ENCODE data around the gene GRID1.

DNA sequence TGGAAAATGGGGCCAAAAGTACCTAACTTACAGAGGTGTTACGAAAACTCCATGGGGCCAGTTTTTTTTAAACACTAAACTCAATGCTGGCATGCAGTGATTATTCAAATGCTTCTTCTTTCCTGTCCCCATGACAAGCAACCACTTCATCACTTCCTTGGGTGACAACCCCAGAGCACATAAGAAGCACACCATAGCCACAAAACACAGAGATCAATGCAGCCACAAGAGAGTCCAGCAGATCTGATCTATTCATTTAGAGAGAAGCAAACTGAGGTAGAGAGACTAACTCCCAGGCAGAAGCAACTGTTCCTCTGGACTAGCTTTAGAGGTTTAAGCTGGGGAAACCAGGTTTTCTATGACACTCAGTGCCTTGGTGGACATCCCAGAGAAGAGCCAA lies 180.0 kb downstream of the GRID1 start:
- TF ChIP-seq, protein P1, sequence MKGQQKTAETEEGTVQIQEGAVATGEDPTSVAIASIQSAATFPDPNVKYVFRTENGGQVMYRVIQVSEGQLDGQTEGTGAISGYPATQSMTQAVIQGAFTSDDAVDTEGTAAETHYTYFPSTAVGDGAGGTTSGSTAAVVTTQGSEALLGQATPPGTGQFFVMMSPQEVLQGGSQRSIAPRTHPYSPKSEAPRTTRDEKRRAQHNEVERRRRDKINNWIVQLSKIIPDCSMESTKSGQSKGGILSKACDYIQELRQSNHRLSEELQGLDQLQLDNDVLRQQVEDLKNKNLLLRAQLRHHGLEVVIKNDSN (CRISPR knock-in tag; IDR thresholded peaks at IDR 0.05), result no peak
- no peak for TF ChIP-seq PRRX2 (CRISPR knock-in tag; IDR thresholded peaks at IDR 0.05)
- TF ChIP-seq, protein P2, sequence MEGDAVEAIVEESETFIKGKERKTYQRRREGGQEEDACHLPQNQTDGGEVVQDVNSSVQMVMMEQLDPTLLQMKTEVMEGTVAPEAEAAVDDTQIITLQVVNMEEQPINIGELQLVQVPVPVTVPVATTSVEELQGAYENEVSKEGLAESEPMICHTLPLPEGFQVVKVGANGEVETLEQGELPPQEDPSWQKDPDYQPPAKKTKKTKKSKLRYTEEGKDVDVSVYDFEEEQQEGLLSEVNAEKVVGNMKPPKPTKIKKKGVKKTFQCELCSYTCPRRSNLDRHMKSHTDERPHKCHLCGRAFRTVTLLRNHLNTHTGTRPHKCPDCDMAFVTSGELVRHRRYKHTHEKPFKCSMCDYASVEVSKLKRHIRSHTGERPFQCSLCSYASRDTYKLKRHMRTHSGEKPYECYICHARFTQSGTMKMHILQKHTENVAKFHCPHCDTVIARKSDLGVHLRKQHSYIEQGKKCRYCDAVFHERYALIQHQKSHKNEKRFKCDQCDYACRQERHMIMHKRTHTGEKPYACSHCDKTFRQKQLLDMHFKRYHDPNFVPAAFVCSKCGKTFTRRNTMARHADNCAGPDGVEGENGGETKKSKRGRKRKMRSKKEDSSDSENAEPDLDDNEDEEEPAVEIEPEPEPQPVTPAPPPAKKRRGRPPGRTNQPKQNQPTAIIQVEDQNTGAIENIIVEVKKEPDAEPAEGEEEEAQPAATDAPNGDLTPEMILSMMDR (IDR thresholded peaks at IDR 0.05), result no peak
- TF ChIP-seq FOXP1 (CRISPR knock-in tag; IDR thresholded peaks at IDR 0.05; ENCODE audit: borderline replicate concordance), result no peak
- TF ChIP-seq SMAD4 (CRISPR knock-in tag; IDR thresholded peaks at IDR 0.05), result no peak
- TF ChIP-seq, protein P3, sequence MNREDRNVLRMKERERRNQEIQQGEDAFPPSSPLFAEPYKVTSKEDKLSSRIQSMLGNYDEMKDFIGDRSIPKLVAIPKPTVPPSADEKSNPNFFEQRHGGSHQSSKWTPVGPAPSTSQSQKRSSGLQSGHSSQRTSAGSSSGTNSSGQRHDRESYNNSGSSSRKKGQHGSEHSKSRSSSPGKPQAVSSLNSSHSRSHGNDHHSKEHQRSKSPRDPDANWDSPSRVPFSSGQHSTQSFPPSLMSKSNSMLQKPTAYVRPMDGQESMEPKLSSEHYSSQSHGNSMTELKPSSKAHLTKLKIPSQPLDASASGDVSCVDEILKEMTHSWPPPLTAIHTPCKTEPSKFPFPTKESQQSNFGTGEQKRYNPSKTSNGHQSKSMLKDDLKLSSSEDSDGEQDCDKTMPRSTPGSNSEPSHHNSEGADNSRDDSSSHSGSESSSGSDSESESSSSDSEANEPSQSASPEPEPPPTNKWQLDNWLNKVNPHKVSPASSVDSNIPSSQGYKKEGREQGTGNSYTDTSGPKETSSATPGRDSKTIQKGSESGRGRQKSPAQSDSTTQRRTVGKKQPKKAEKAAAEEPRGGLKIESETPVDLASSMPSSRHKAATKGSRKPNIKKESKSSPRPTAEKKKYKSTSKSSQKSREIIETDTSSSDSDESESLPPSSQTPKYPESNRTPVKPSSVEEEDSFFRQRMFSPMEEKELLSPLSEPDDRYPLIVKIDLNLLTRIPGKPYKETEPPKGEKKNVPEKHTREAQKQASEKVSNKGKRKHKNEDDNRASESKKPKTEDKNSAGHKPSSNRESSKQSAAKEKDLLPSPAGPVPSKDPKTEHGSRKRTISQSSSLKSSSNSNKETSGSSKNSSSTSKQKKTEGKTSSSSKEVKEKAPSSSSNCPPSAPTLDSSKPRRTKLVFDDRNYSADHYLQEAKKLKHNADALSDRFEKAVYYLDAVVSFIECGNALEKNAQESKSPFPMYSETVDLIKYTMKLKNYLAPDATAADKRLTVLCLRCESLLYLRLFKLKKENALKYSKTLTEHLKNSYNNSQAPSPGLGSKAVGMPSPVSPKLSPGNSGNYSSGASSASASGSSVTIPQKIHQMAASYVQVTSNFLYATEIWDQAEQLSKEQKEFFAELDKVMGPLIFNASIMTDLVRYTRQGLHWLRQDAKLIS (CRISPR knock-in tag; IDR thresholded peaks at IDR 0.05; ENCODE audit: borderline replicate concordance), result no peak
- TF ChIP-seq, protein P4, sequence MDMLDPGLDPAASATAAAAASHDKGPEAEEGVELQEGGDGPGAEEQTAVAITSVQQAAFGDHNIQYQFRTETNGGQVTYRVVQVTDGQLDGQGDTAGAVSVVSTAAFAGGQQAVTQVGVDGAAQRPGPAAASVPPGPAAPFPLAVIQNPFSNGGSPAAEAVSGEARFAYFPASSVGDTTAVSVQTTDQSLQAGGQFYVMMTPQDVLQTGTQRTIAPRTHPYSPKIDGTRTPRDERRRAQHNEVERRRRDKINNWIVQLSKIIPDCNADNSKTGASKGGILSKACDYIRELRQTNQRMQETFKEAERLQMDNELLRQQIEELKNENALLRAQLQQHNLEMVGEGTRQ (CRISPR knock-in tag; IDR thresholded peaks at IDR 0.05), result no peak
- TF ChIP-seq, protein P5, sequence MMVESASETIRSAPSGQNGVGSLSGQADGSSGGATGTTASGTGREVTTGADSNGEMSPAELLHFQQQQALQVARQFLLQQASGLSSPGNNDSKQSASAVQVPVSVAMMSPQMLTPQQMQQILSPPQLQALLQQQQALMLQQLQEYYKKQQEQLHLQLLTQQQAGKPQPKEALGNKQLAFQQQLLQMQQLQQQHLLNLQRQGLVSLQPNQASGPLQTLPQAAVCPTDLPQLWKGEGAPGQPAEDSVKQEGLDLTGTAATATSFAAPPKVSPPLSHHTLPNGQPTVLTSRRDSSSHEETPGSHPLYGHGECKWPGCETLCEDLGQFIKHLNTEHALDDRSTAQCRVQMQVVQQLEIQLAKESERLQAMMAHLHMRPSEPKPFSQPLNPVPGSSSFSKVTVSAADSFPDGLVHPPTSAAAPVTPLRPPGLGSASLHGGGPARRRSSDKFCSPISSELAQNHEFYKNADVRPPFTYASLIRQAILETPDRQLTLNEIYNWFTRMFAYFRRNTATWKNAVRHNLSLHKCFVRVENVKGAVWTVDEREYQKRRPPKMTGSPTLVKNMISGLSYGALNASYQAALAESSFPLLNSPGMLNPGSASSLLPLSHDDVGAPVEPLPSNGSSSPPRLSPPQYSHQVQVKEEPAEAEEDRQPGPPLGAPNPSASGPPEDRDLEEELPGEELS (CRISPR knock-in tag; IDR thresholded peaks at IDR 0.05), result no peak
- no peak for TF ChIP-seq ETV6 (CRISPR knock-in tag; IDR thresholded peaks at IDR 0.05)
- TF ChIP-seq NR2C2 (CRISPR knock-in tag; IDR thresholded peaks at IDR 0.05), result no peak
- TF ChIP-seq TEAD4 (CRISPR knock-in tag; IDR thresholded peaks at IDR 0.05), result no peak
- TF ChIP-seq NR3C1 (CRISPR knock-in tag; conservative IDR thresholded peaks at IDR 0.05; ENCODE audit: low read depth), result no peak
- no peak for TF ChIP-seq CREM (CRISPR knock-in tag; IDR thresholded peaks at IDR 0.05)
- TF ChIP-seq, protein P6, sequence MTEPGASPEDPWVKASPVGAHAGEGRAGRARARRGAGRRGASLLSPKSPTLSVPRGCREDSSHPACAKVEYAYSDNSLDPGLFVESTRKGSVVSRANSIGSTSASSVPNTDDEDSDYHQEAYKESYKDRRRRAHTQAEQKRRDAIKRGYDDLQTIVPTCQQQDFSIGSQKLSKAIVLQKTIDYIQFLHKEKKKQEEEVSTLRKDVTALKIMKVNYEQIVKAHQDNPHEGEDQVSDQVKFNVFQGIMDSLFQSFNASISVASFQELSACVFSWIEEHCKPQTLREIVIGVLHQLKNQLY (CRISPR knock-in tag; IDR thresholded peaks at IDR 0.05), result no peak

All from WTC11 (cell line).